ENCODE results near the gene LY6G5C. TPM values are rescaled to one million over a fixed set of nuclear protein-coding genes. Genes with fewer than 3 reads are reported as not detected.

The LY6G5C gene
- polyA plus RNA-seq, 1 experiment, result 2.0 TPM

GRCh38 chr6:31720196-31720770 is 39.4 kb upstream of the LY6G5C start:
- Histone ChIP-seq H3K9me3 (ENCODE audit: control insufficient read depth, insufficient read depth, low read length) (no peaks in the 10 kb centered on the region; the same call in 1 of the 2 replicates), H3K4me3 (ENCODE audit: low read depth, low read length) (no peak overlapping the region), H3K27me3 (ENCODE audit: control insufficient read depth, insufficient read depth, low read length) (peaks cover 15% of the 10 kb centered on the region), H3K27ac (ENCODE audit: low read depth, low read length) (no peak overlapping the region)
- TF ChIP-seq CTCF (IDR thresholded peaks at IDR 0.05; ENCODE audit: low read depth, low read length), result no peak
- no peak for DNase-seq (ENCODE audit: low read depth, low spot score)
- ChIA-PET POLR2A (interaction anchor here (0.6 kb wide), 1 partner anchor 107 kb away, joined by 3 read pairs; the partner anchor contains the start of gene HSPA1B), CTCF (interaction anchor here (0.7 kb wide), 1 partner anchor 9 kb away, joined by 3 read pairs; no protein-coding TSS in a partner anchor)

GRCh38 chr6:31719001-31719400 is 38.1 kb upstream of the LY6G5C start:
- Histone ChIP-seq H3K9me3 (ENCODE audit: control insufficient read depth, insufficient read depth, low read length) (no peaks in the 10 kb centered on the region; the same call in 1 of the 2 replicates), H3K27ac (ENCODE audit: low read depth, low read length) (no peak overlapping the region), H3K4me3 (ENCODE audit: low read depth, low read length) (no peak overlapping the region), H3K27me3 (ENCODE audit: control insufficient read depth, insufficient read depth, low read length) (peaks cover 22% of the 10 kb centered on the region)
- DNase-seq (ENCODE audit: low read depth, low spot score), result no peak
- ChIA-PET CTCF (no interaction called here), POLR2A (no interaction called here)
- TF ChIP-seq CTCF (IDR thresholded peaks at IDR 0.05; ENCODE audit: low read depth, low read length), result no peak

DNA sequence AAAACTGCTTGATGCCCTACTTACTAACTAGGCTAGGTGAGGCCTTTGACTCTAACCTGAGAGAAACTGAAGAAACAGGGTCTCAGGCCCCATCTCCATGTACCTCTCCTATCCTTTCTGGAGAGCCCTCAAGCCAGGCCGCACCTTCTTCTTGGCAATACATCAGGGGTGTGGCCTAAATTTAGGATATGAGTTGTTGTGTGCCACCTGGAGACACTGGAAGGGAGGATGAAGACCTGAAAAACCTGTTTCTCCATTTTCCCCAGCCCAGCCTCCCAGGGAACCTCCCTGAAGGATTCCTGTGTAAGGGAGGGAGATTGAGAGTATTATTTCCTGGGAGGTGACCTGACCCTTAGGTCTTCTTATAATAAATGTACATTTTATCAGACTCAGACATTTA is 37.4 kb upstream of the LY6G5C start:
- H3K4me3 ChIP-seq (ENCODE audit: low read depth, low read length), result no peak overlapping the region
- CTCF ChIA-PET, result no interaction called here
- H3K9me3 ChIP-seq (ENCODE audit: control insufficient read depth, insufficient read depth, low read length), result no peaks in the 10 kb centered on the region
- no peak for TF ChIP-seq CTCF (IDR thresholded peaks at IDR 0.05; ENCODE audit: low read depth, low read length)
- H3K27ac ChIP-seq (ENCODE audit: low read depth, low read length), result no peak overlapping the region
- H3K27me3 ChIP-seq (ENCODE audit: control insufficient read depth, insufficient read depth, low read length), result peaks cover 25% of the 10 kb centered on the region
- no peak for DNase-seq (ENCODE audit: low read depth, low spot score)
- POLR2A ChIA-PET, result no interaction called here

DNA sequence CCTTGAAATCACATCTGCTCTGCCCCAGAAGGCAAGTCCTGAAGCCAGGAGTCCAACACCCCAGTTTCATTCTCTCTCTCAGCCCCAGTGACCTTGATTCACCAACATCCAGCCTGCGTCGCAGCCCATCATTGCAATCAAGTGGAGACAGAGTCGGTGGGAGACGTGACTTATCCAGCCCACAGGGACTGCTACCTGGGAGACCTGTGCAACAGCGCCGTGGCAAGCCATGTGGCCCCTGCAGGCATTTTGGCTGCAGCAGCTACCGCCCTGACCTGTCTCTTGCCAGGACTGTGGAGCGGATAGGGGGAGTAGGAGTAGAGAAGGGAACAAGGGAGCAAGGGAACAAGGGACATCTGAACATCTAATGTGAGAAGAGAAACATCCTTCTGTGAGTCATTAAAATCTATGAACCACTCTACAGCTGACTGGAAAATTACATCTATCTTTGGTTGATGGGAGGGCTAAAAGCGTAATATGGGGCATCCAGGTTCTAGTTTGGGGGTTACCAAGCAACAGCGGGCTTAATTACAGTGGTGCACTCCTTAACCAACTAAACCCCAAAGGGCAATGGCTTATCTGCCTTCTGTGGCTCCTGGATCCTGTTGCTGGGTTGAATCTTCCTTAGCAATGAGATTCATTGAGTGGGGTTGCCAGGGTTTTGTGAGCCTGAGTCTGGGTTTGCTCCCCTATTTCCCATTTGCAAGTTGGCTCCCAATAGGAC is 36.8 kb upstream of the LY6G5C start:
- ChIA-PET CTCF (no interaction called here), POLR2A (no interaction called here)
- no peak for DNase-seq (ENCODE audit: low read depth, low spot score)
- H3K9me3 ChIP-seq (ENCODE audit: control insufficient read depth, insufficient read depth, low read length), result no peaks in the 10 kb centered on the region
- peaks cover 25% of the 10 kb centered on the region for H3K27me3 ChIP-seq (ENCODE audit: control insufficient read depth, insufficient read depth, low read length)
- TF ChIP-seq CTCF (IDR thresholded peaks at IDR 0.05; ENCODE audit: low read depth, low read length), result no peak
- H3K4me3 ChIP-seq (ENCODE audit: low read depth, low read length), result no peak overlapping the region
- H3K27ac ChIP-seq (ENCODE audit: low read depth, low read length), result no peak overlapping the region
